ENCODE measurements around the gene SPAST. TPM values are rescaled to one million over a fixed set of nuclear protein-coding genes. Genes with fewer than 3 reads are reported as not detected.

The SPAST gene
- total RNA-seq, 1 donor from 2014 or later: 10.7 TPM

Other genes with a start within 250 kb of the SPAST start
- 43.8 TPM for gene MEMO1, start 52.5 kb upstream of the SPAST start, total RNA-seq
- gene DPY30, start 23.8 kb upstream of the SPAST start, total RNA-seq: 42.3 TPM
- 14.2 TPM for gene SLC30A6, start 102.3 kb downstream of the SPAST start, total RNA-seq
- gene NLRC4, start 201.3 kb downstream of the SPAST start, total RNA-seq: 1.1 TPM
- gene YIPF4, start 214.3 kb downstream of the SPAST start, total RNA-seq: 67.5 TPM

All from Right ventricle myocardium superior (tissue), 1 donor.